ENCODE results near the gene EDIL3. TPM values are rescaled to one million over a fixed set of nuclear protein-coding genes. Genes with fewer than 3 reads are reported as not detected.

Gene EDIL3
- total and polyA plus RNA-seq, 9 donors, result 7.6 to 18.3 (median 11.6) TPM

- Histone ChIP-seq H3K4me1 (ENCODE audit: control insufficient read depth, insufficient read depth, low read length) (no peaks in the 10 kb centered on the region), H3K36me3 (ENCODE audit: control insufficient read depth, insufficient read depth, low read length) (no peaks in the 10 kb centered on the region), H3K27me3 (ENCODE audit: control insufficient read depth, insufficient read depth, low read length) (no peaks in the 10 kb centered on the region), H3K27ac (ENCODE audit: low read length) (no peak overlapping the region), H3K9me3 (replicated peaks; ENCODE audit: control insufficient read depth, low read depth, low read length) (no peaks in the 10 kb centered on the region), H3K4me3 (ENCODE audit: low read length) (no peak overlapping the region)
- peak; percentile 38 for DNase-seq
- no CpG with 5 or more reads among the region's 4 CpGs for WGBS (ENCODE audit: insufficient coverage)
Measured at GRCh38 chr5:84249918-84250630, 134.6 kb downstream of the EDIL3 start.

- no peak for DNase-seq
- WGBS (ENCODE audit: insufficient coverage), result 65% methylated on average over 3 of the region's 4 CpGs
- no peak overlapping the region for H3K4me3 ChIP-seq (ENCODE audit: low read length)
- H3K4me1 ChIP-seq (ENCODE audit: control insufficient read depth, insufficient read depth, low read length), result no peaks in the 10 kb centered on the region
- H3K9me3 ChIP-seq (replicated peaks; ENCODE audit: control insufficient read depth, low read depth, low read length), result no peaks in the 10 kb centered on the region
- no peaks in the 10 kb centered on the region for H3K36me3 ChIP-seq (ENCODE audit: control insufficient read depth, insufficient read depth, low read length)
- H3K27me3 ChIP-seq (ENCODE audit: control insufficient read depth, insufficient read depth, low read length), result no peaks in the 10 kb centered on the region
- no peak overlapping the region for H3K27ac ChIP-seq (ENCODE audit: low read length)
Measured at GRCh38 chr5:84248013-84248412, 136.7 kb downstream of the EDIL3 start.

GRCh38 chr5:84242286-84242685 lies 142.4 kb downstream of the EDIL3 start:
- H3K4me1 ChIP-seq (ENCODE audit: control insufficient read depth, insufficient read depth, low read length), result no peaks in the 10 kb centered on the region
- 82% methylated on average over 2 of the region's 3 CpGs for WGBS (ENCODE audit: insufficient coverage)
- DNase-seq, result no peak
- no peaks in the 10 kb centered on the region for H3K27me3 ChIP-seq (ENCODE audit: control insufficient read depth, insufficient read depth, low read length)
- no peak overlapping the region for H3K4me3 ChIP-seq (ENCODE audit: low read length)
- H3K9me3 ChIP-seq (replicated peaks; ENCODE audit: control insufficient read depth, low read depth, low read length), result no peaks in the 10 kb centered on the region
- no peaks in the 10 kb centered on the region for H3K36me3 ChIP-seq (ENCODE audit: control insufficient read depth, insufficient read depth, low read length)
- no peak overlapping the region for H3K27ac ChIP-seq (ENCODE audit: low read length)

GRCh38 chr5:84239494-84239893 lies 145.2 kb downstream of the EDIL3 start:
- Histone ChIP-seq H3K27me3 (ENCODE audit: control insufficient read depth, insufficient read depth, low read length) (no peaks in the 10 kb centered on the region), H3K9me3 (replicated peaks; ENCODE audit: control insufficient read depth, low read depth, low read length) (no peaks in the 10 kb centered on the region), H3K4me3 (ENCODE audit: low read length) (no peak overlapping the region), H3K4me1 (ENCODE audit: control insufficient read depth, insufficient read depth, low read length) (no peaks in the 10 kb centered on the region), H3K27ac (ENCODE audit: low read length) (no peak overlapping the region), H3K36me3 (ENCODE audit: control insufficient read depth, insufficient read depth, low read length) (no peaks in the 10 kb centered on the region)
- no CpG with 5 or more reads among the region's 2 CpGs for whole genome bisulfite sequencing (ENCODE audit: insufficient coverage)
- DNase-seq, result no peak

GRCh38 chr5:84237126-84237525 lies 147.6 kb downstream of the EDIL3 start:
- Histone ChIP-seq H3K9me3 (replicated peaks; ENCODE audit: control insufficient read depth, low read depth, low read length) (no peaks in the 10 kb centered on the region), H3K4me1 (ENCODE audit: control insufficient read depth, insufficient read depth, low read length) (no peaks in the 10 kb centered on the region), H3K27ac (ENCODE audit: low read length) (no peak overlapping the region), H3K27me3 (ENCODE audit: control insufficient read depth, insufficient read depth, low read length) (no peaks in the 10 kb centered on the region), H3K36me3 (ENCODE audit: control insufficient read depth, insufficient read depth, low read length) (no peaks in the 10 kb centered on the region), H3K4me3 (ENCODE audit: low read length) (no peak overlapping the region)
- DNase-seq, result no peak

- Histone ChIP-seq H3K27me3 (ENCODE audit: control insufficient read depth, insufficient read depth, low read length) (no peaks in the 10 kb centered on the region), H3K4me3 (ENCODE audit: low read length) (no peak overlapping the region), H3K36me3 (ENCODE audit: control insufficient read depth, insufficient read depth, low read length) (no peaks in the 10 kb centered on the region), H3K4me1 (ENCODE audit: control insufficient read depth, insufficient read depth, low read length) (no peaks in the 10 kb centered on the region), H3K9me3 (replicated peaks; ENCODE audit: control insufficient read depth, low read depth, low read length) (no peaks in the 10 kb centered on the region), H3K27ac (ENCODE audit: low read length) (no peak overlapping the region)
- DNase-seq, result no peak
- 100% methylated on average over 3 of the region's 7 CpGs for WGBS (ENCODE audit: insufficient coverage)
Measured at GRCh38 chr5:84231433-84231832, 153.2 kb downstream of the EDIL3 start.

GRCh38 chr5:84229045-84229444 lies 155.6 kb downstream of the EDIL3 start:
- Histone ChIP-seq H3K27me3 (ENCODE audit: control insufficient read depth, insufficient read depth, low read length) (no peaks in the 10 kb centered on the region), H3K36me3 (ENCODE audit: control insufficient read depth, insufficient read depth, low read length) (no peaks in the 10 kb centered on the region), H3K27ac (ENCODE audit: low read length) (no peak overlapping the region), H3K4me3 (ENCODE audit: low read length) (no peak overlapping the region), H3K4me1 (ENCODE audit: control insufficient read depth, insufficient read depth, low read length) (no peaks in the 10 kb centered on the region), H3K9me3 (replicated peaks; ENCODE audit: control insufficient read depth, low read depth, low read length) (no peaks in the 10 kb centered on the region)
- no peak for DNase-seq

GRCh38 chr5:84228266-84228665 lies 156.4 kb downstream of the EDIL3 start:
- H3K4me3 ChIP-seq (ENCODE audit: low read length), result no peak overlapping the region
- peak; percentile 28 for DNase-seq
- H3K4me1 ChIP-seq (ENCODE audit: control insufficient read depth, insufficient read depth, low read length), result no peaks in the 10 kb centered on the region
- no peak overlapping the region for H3K27ac ChIP-seq (ENCODE audit: low read length)
- no peaks in the 10 kb centered on the region for H3K9me3 ChIP-seq (replicated peaks; ENCODE audit: control insufficient read depth, low read depth, low read length)
- no peaks in the 10 kb centered on the region for H3K27me3 ChIP-seq (ENCODE audit: control insufficient read depth, insufficient read depth, low read length)
- H3K36me3 ChIP-seq (ENCODE audit: control insufficient read depth, insufficient read depth, low read length), result no peaks in the 10 kb centered on the region

- DNase-seq, result no peak
- Histone ChIP-seq H3K36me3 (ENCODE audit: control insufficient read depth, insufficient read depth, low read length) (no peaks in the 10 kb centered on the region), H3K27me3 (ENCODE audit: control insufficient read depth, insufficient read depth, low read length) (no peaks in the 10 kb centered on the region), H3K4me1 (ENCODE audit: control insufficient read depth, insufficient read depth, low read length) (no peaks in the 10 kb centered on the region), H3K9me3 (replicated peaks; ENCODE audit: control insufficient read depth, low read depth, low read length) (no peaks in the 10 kb centered on the region), H3K27ac (ENCODE audit: low read length) (no peak overlapping the region), H3K4me3 (ENCODE audit: low read length) (no peak overlapping the region)
Measured at GRCh38 chr5:84227236-84227635, 157.4 kb downstream of the EDIL3 start.

- Histone ChIP-seq H3K36me3 (ENCODE audit: control insufficient read depth, insufficient read depth, low read length) (no peaks in the 10 kb centered on the region), H3K4me1 (ENCODE audit: control insufficient read depth, insufficient read depth, low read length) (no peaks in the 10 kb centered on the region), H3K9me3 (replicated peaks; ENCODE audit: control insufficient read depth, low read depth, low read length) (no peaks in the 10 kb centered on the region), H3K27me3 (ENCODE audit: control insufficient read depth, insufficient read depth, low read length) (no peaks in the 10 kb centered on the region), H3K4me3 (ENCODE audit: low read length) (no peak overlapping the region), H3K27ac (ENCODE audit: low read length) (no peak overlapping the region)
- WGBS (ENCODE audit: insufficient coverage), result 53% methylated on average over 4 of the region's 5 CpGs
- DNase-seq, result no peak
Measured at GRCh38 chr5:84218546-84218945, 166.1 kb downstream of the EDIL3 start.

- Histone ChIP-seq H3K4me1 (ENCODE audit: control insufficient read depth, insufficient read depth, low read length) (no peaks in the 10 kb centered on the region), H3K9me3 (replicated peaks; ENCODE audit: control insufficient read depth, low read depth, low read length) (no peaks in the 10 kb centered on the region), H3K27ac (ENCODE audit: low read length) (no peak overlapping the region), H3K27me3 (ENCODE audit: control insufficient read depth, insufficient read depth, low read length) (no peaks in the 10 kb centered on the region), H3K4me3 (ENCODE audit: low read length) (no peak overlapping the region), H3K36me3 (ENCODE audit: control insufficient read depth, insufficient read depth, low read length) (no peaks in the 10 kb centered on the region)
- DNase-seq, result no peak
- WGBS (ENCODE audit: insufficient coverage), result 71% methylated on average over 1 of the region's 3 CpGs
Measured at GRCh38 chr5:84215521-84215920, 169.2 kb downstream of the EDIL3 start.
